Measurements from ENCODE around the gene PLCB4.

PLCB4 gene

DNA sequence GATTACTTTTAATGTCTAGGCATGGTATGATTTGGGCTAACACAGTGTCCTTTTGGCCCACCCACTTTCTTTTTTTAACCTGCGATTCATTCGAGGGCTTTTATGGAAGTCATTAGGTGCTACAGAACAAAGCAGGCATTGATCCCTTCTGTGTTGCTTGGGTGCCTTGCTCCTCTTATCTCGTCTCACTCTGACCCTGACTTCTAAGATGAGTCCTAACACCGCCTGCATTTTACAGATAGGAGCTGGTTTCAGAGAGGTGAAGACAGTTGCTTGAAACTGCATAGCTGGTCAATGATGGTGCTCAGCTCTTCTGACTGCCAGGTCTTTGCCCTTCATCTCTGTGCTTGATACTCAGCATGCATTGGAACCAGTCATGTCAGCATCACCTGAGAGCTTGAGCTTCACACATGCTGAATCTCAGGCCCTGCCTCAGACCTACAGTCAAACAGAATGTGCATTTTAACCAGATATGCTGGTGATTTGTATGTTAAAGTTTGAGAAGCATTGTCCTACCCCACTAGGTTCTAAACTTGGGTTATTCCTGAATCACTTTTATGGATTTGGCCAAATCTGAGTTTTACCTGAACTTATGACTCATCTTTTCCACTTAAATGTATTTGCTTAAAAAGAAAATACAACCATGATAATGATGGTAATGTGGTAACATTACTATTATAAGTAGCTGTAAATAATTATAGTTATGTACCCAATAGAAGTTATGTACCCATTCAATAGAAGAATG is 142.3 kb downstream of the PLCB4 start:
- Histone ChIP-seq H3K9me3 (ENCODE audit: insufficient read depth, low read depth, low read length) (no peaks in the 10 kb centered on the region), H3K36me3 (ENCODE audit: insufficient read depth, low read length) (no peaks in the 10 kb centered on the region), H3K4me3 (ENCODE audit: low read length, poor library complexity, severe bottlenecking) (no peak overlapping the region), H3K27me3 (ENCODE audit: insufficient read depth, low read length, poor library complexity, severe bottlenecking) (no peaks in the 10 kb centered on the region), H3K9me2 (replicated peaks; ENCODE audit: low read depth, low read length) (no peaks in the 10 kb centered on the region), H3K4me2 (ENCODE audit: low read depth, low read length, poor library complexity, severe bottlenecking) (no peak overlapping the region), H2AFZ (ENCODE audit: low read length) (no peak overlapping the region), H3K9ac (ENCODE audit: low read depth, low read length, poor library complexity, severe bottlenecking) (no peak overlapping the region), H3K4me1 (ENCODE audit: insufficient read depth, low read length, poor library complexity, severe bottlenecking) (peaks cover 9% of the 10 kb centered on the region), H3F3A (ENCODE audit: low read depth) (0 out of 2 replicates have a peak, but pooled peaks cover 2% of the 10 kb centered on the region), H4K20me1 (ENCODE audit: insufficient read depth, low read length, poor library complexity, severe bottlenecking) (no peaks in the 10 kb centered on the region), H3K79me2 (ENCODE audit: insufficient read depth, low read length) (peaks cover 39% of the 10 kb centered on the region)
- TF ChIP-seq EZH2phosphoT487 (IDR thresholded peaks at IDR 0.05; ENCODE audit: borderline replicate concordance) = no peak
- TF ChIP-seq, protein P1, sequence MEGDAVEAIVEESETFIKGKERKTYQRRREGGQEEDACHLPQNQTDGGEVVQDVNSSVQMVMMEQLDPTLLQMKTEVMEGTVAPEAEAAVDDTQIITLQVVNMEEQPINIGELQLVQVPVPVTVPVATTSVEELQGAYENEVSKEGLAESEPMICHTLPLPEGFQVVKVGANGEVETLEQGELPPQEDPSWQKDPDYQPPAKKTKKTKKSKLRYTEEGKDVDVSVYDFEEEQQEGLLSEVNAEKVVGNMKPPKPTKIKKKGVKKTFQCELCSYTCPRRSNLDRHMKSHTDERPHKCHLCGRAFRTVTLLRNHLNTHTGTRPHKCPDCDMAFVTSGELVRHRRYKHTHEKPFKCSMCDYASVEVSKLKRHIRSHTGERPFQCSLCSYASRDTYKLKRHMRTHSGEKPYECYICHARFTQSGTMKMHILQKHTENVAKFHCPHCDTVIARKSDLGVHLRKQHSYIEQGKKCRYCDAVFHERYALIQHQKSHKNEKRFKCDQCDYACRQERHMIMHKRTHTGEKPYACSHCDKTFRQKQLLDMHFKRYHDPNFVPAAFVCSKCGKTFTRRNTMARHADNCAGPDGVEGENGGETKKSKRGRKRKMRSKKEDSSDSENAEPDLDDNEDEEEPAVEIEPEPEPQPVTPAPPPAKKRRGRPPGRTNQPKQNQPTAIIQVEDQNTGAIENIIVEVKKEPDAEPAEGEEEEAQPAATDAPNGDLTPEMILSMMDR (conservative IDR thresholded peaks at IDR 0.05; ENCODE audit: low read length) = no peak

DNA sequence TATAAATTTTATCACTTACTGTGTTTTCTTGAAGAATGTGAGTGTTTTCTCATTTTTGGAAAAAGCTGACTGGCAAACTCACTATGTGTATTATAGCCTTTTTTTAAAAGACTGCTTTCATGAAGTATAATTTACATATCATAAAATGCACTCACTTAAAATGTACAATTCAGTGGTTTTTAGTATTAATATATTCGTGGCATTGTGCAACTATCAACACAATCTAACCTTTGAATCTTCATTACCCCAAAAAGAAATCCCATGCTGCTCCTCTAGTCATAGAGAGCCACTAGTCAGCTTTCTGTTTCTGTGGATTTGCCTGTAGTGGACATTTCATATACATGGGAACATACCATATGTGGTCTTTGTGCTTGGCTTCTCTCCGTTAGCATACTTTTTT is 143.8 kb downstream of the PLCB4 start:
- Histone ChIP-seq H3K27me3 (ENCODE audit: insufficient read depth, low read length, poor library complexity, severe bottlenecking) (no peaks in the 10 kb centered on the region), H3K4me2 (ENCODE audit: low read depth, low read length, poor library complexity, severe bottlenecking) (no peak overlapping the region), H3K36me3 (ENCODE audit: insufficient read depth, low read length) (no peaks in the 10 kb centered on the region), H3K9me2 (replicated peaks; ENCODE audit: low read depth, low read length) (no peaks in the 10 kb centered on the region), H3K4me3 (ENCODE audit: low read length, poor library complexity, severe bottlenecking) (no peak overlapping the region), H3K9ac (ENCODE audit: low read depth, low read length, poor library complexity, severe bottlenecking) (no peak overlapping the region), H2AFZ (ENCODE audit: low read length) (no peak overlapping the region), H4K20me1 (ENCODE audit: insufficient read depth, low read length, poor library complexity, severe bottlenecking) (no peaks in the 10 kb centered on the region), H3K9me3 (ENCODE audit: insufficient read depth, low read depth, low read length) (no peaks in the 10 kb centered on the region), H3K79me2 (ENCODE audit: insufficient read depth, low read length) (peaks cover 28% of the 10 kb centered on the region), H3K4me1 (ENCODE audit: insufficient read depth, low read length, poor library complexity, severe bottlenecking) (peaks cover 9% of the 10 kb centered on the region), H3F3A (ENCODE audit: low read depth) (0 out of 2 replicates have a peak, but pooled peaks cover 2% of the 10 kb centered on the region)
- TF ChIP-seq, protein P1 (conservative IDR thresholded peaks at IDR 0.05; ENCODE audit: low read length) = no peak
- no peak for TF ChIP-seq EZH2phosphoT487 (IDR thresholded peaks at IDR 0.05; ENCODE audit: borderline replicate concordance)

DNA sequence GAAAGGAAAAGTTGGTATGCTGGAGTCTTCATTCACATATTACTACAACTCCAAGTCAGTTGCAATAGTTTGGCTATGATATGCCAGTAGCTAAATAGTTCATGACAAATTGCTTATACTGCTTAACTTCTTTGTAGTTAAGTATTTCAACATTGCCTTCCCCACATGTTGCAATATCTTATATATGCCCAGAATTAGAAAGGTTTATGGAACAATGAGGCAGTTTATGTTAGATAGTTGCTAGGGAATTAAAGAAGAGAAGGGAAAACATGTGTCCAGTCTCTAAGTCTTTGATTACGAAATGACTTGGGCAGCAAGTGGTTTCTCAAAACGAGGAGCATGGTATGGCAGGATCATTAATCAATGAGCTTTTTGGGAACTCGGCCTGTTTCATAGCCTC is 145.8 kb downstream of the PLCB4 start:
- H2AFZ ChIP-seq (ENCODE audit: low read length) = no peak overlapping the region
- 0 out of 2 replicates have a peak, but pooled peaks cover 2% of the 10 kb centered on the region for H3F3A ChIP-seq (ENCODE audit: low read depth)
- H3K9me2 ChIP-seq (replicated peaks; ENCODE audit: low read depth, low read length) = no peaks in the 10 kb centered on the region
- TF ChIP-seq, protein P1 (conservative IDR thresholded peaks at IDR 0.05; ENCODE audit: low read length) = no peak
- no peak for TF ChIP-seq EZH2phosphoT487 (IDR thresholded peaks at IDR 0.05; ENCODE audit: borderline replicate concordance)
- 0 out of 2 replicates have a peak, but pooled peaks cover 5% of the 10 kb centered on the region for H3K36me3 ChIP-seq (ENCODE audit: insufficient read depth, low read length)
- peaks cover 19% of the 10 kb centered on the region; the same call in 1 of the 2 replicates for H3K79me2 ChIP-seq (ENCODE audit: insufficient read depth, low read length)
- peaks cover 16% of the 10 kb centered on the region for H3K4me1 ChIP-seq (ENCODE audit: insufficient read depth, low read length, poor library complexity, severe bottlenecking)
- no peaks in the 10 kb centered on the region for H3K9me3 ChIP-seq (ENCODE audit: insufficient read depth, low read depth, low read length)
- H3K4me2 ChIP-seq (ENCODE audit: low read depth, low read length, poor library complexity, severe bottlenecking) = no peak overlapping the region
- no peaks in the 10 kb centered on the region for H4K20me1 ChIP-seq (ENCODE audit: insufficient read depth, low read length, poor library complexity, severe bottlenecking)
- no peak overlapping the region for H3K9ac ChIP-seq (ENCODE audit: low read depth, low read length, poor library complexity, severe bottlenecking)
- H3K27me3 ChIP-seq (ENCODE audit: insufficient read depth, low read length, poor library complexity, severe bottlenecking) = no peaks in the 10 kb centered on the region
- no peak overlapping the region for H3K4me3 ChIP-seq (ENCODE audit: low read length, poor library complexity, severe bottlenecking)
